IMR-90 (cell line): Measurements from ENCODE around the gene TSHB. TPM values are rescaled to one million over a fixed set of nuclear protein-coding genes. Genes with fewer than 3 reads are reported as not detected.

Experiments
- ATAC-seq: fragments of 200-7000 bp; cut with Tn5 transposase; 2 replicates; pipeline ENCODE4 v1.9.1; 2020; ENCODE audit warnings: low read depth, mild to moderate bottlenecking, moderate library complexity
- BruUV-seq: library from RNA; stranded (reverse); fragments of 400-500 nt; replicated peaks from 2 replicates; lab custom pipeline; 2021; lab: Mats Ljungman, UMichigan
- CTCF ChIA-PET: fragments of 300-600 bp; formaldehyde crosslinking; extraction: SDS; loops from one replicate; lab custom pipeline; 2021; ENCODE audit warnings: antibody characterized with exemption; lab: Yijun Ruan, JAX
- POLR2A ChIA-PET: fragments of 300-600 bp; sonication (Branson Sonifier 250); formaldehyde crosslinking; loops from one replicate; lab custom pipeline; 2022; ENCODE audit warnings: antibody characterized with exemption; ENCODE audit not compliant: unreplicated experiment; lab: Charles Lee
- DNase-seq: peaks from one replicate; pipeline ENCODE4 v3.0.0; 2013
- H2AFZ ChIP-seq: replicated peaks from 2 replicates; pipeline ENCODE3; 2013; ENCODE audit warnings: low read length, mild to moderate bottlenecking; ENCODE audit not compliant: poor library complexity
- H2AK5ac ChIP-seq: 2 replicates; pipeline ENCODE4 v1.6.1; 2013; ENCODE audit warnings: low read depth, low read length, inconsistent platforms
- H2AK9ac ChIP-seq: replicated peaks from 2 replicates; pipeline ENCODE3; 2013; ENCODE audit warnings: mild to moderate bottlenecking, low read depth, low read length, moderate library complexity; ENCODE audit not compliant: poor library complexity
- H2BK120ac ChIP-seq: 2 replicates; pipeline ENCODE4 v1.6.1; 2013; ENCODE audit warnings: low read depth, low read length, inconsistent platforms
- H2BK15ac ChIP-seq: 3 replicates; pipeline ENCODE4 v1.6.1; 2013; ENCODE audit warnings: low read depth, low read length, inconsistent platforms
- H2BK20ac ChIP-seq: 2 replicates; pipeline ENCODE4 v1.6.1; 2013; ENCODE audit warnings: low read depth, mild to moderate bottlenecking, inconsistent platforms, low read length, moderate library complexity
- H2BK5ac ChIP-seq: 2 replicates; pipeline ENCODE4 v1.6.1; 2013; ENCODE audit warnings: mild to moderate bottlenecking, low read depth, low read length, inconsistent platforms; ENCODE audit not compliant: poor library complexity, severe bottlenecking
- H3K14ac ChIP-seq: replicated peaks from 2 replicates; pipeline ENCODE4 v1.6.1; 2013; ENCODE audit warnings: low read depth, low read length, inconsistent platforms
- H3K18ac ChIP-seq: 2 replicates; pipeline ENCODE4 v1.6.1; 2013; ENCODE audit warnings: low read depth, low read length, control low read depth
- H3K23ac ChIP-seq: 2 replicates; pipeline ENCODE4 v1.6.1; 2013; ENCODE audit warnings: low read depth, low read length, inconsistent platforms
- H3K27ac ChIP-seq: 2 replicates; pipeline ENCODE4 v1.5.1; 2013; ENCODE audit warnings: mild to moderate bottlenecking, control low read depth, low read length; ENCODE audit not compliant: insufficient read depth
- H3K27me3 ChIP-seq: 2 replicates; pipeline ENCODE4 v1.6.1; 2013; ENCODE audit warnings: low read length; ENCODE audit not compliant: control insufficient read depth, insufficient read depth
- H3K36me3 ChIP-seq: 2 replicates; pipeline ENCODE4 v1.6.1; 2013; ENCODE audit warnings: low read length, mixed read lengths; ENCODE audit not compliant: control insufficient read depth, insufficient read depth
- H3K4ac ChIP-seq: 2 replicates; pipeline ENCODE4 v1.6.1; 2013; ENCODE audit warnings: low read depth, low read length, inconsistent platforms
- H3K4me1 ChIP-seq: 2 replicates; pipeline ENCODE4 v1.6.1; 2013; ENCODE audit warnings: low read length, mixed read lengths; ENCODE audit not compliant: control insufficient read depth, insufficient read depth
- H3K4me2 ChIP-seq: 2 replicates; pipeline ENCODE4 v1.6.1; 2013; ENCODE audit warnings: low read depth, mild to moderate bottlenecking, control low read depth, low read length, moderate library complexity
- H3K4me3 ChIP-seq: 2 replicates; pipeline ENCODE4 v1.5.1; 2013; ENCODE audit warnings: low read depth, mild to moderate bottlenecking, control low read depth, low read length, moderate library complexity; ENCODE audit not compliant: insufficient read depth
- H3K56ac ChIP-seq: 2 replicates; pipeline ENCODE4 v1.6.1; 2013; ENCODE audit warnings: low read length, inconsistent platforms; ENCODE audit not compliant: insufficient read depth; ENCODE audit errors: extremely low read depth
- H3K79me1 ChIP-seq, 2 experiments: 2 replicates each; pipeline ENCODE4 v1.6.1; 2013; ENCODE audit warnings: low read length in 2 of 2, inconsistent platforms in 1 of 2, low read depth in 1 of 2
- H3K9ac ChIP-seq: 2 replicates; pipeline ENCODE4 v1.6.1; 2013; ENCODE audit warnings: low read depth, low read length, control low read depth
- H3K9me1 ChIP-seq: 2 replicates; pipeline ENCODE4 v1.6.1; 2013; ENCODE audit warnings: low read length, inconsistent platforms; ENCODE audit not compliant: insufficient read depth
- H3K9me3 ChIP-seq: 2 replicates; pipeline ENCODE4 v1.6.1; 2013; ENCODE audit warnings: low read length; ENCODE audit not compliant: control insufficient read depth, insufficient read depth
- H4K20me1 ChIP-seq: 2 replicates; pipeline ENCODE4 v1.6.1; 2013; ENCODE audit warnings: low read length, inconsistent platforms; ENCODE audit not compliant: insufficient read depth
- H4K5ac ChIP-seq: 2 replicates; pipeline ENCODE4 v1.6.1; 2013; ENCODE audit warnings: mild to moderate bottlenecking, low read depth, low read length, control low read depth
- H4K8ac ChIP-seq, 2 experiments: 2 replicates each; pipeline ENCODE4 v1.6.1; 2013; ENCODE audit warnings: low read depth in 2 of 2, low read length in 2 of 2, control low read depth in 1 of 2, inconsistent platforms in 1 of 2
- H4K91ac ChIP-seq: 2 replicates; pipeline ENCODE4 v1.6.1; 2013; ENCODE audit warnings: low read depth, low read length, inconsistent platforms; ENCODE audit not compliant: insufficient read depth
- BHLHE40 ChIP-seq: fragments of 150-350 bp; IDR thresholded peaks from 2 replicates; pipeline ENCODE4 v1.6.1; 2016; ENCODE audit warnings: mild to moderate bottlenecking, low read depth, low read length
- CEBPB ChIP-seq: IDR thresholded peaks from 2 replicates; pipeline ENCODE4 v1.6.1; 2012; ENCODE audit warnings: low read depth, low read length, improper control_type of control experiment
- CHD1 ChIP-seq: IDR thresholded peaks from 2 replicates; pipeline ENCODE4 v1.6.1; 2012; ENCODE audit warnings: low read depth, low read length, improper control_type of control experiment
- CTCF ChIP-seq: conservative IDR thresholded peaks from 2 replicates; pipeline ENCODE4 v1.5.1; 2012; ENCODE audit warnings: mild to moderate bottlenecking, low read depth, low read length, improper control_type of control experiment
- ELK1 ChIP-seq: fragments of 150-350 bp; IDR thresholded peaks from 2 replicates; pipeline ENCODE4 v1.6.1; 2016; ENCODE audit warnings: low read depth, mild to moderate bottlenecking, low read length, moderate library complexity, borderline replicate concordance
- FOS ChIP-seq: fragments of 150-350 bp; IDR thresholded peaks from 2 replicates; pipeline ENCODE4 v1.6.1; 2016; ENCODE audit warnings: low read depth, low read length
- MAFK ChIP-seq: IDR thresholded peaks from 2 replicates; pipeline ENCODE4 v1.6.1; 2012; ENCODE audit warnings: low read depth, low read length, improper control_type of control experiment
- MAZ ChIP-seq: IDR thresholded peaks from 2 replicates; pipeline ENCODE4 v1.6.1; 2012; ENCODE audit warnings: low read depth, mild to moderate bottlenecking, low read length, improper control_type of control experiment, moderate library complexity, borderline replicate concordance
- MXI1 ChIP-seq: IDR thresholded peaks from 2 replicates; pipeline ENCODE4 v1.6.1; 2012; ENCODE audit warnings: low read depth, mild to moderate bottlenecking, low read length, moderate library complexity, borderline replicate concordance
- NFE2L2 ChIP-seq: fragments of 150-350 bp; IDR thresholded peaks from 2 replicates; pipeline ENCODE4 v1.6.1; 2016; ENCODE audit warnings: low read depth, mild to moderate bottlenecking, low read length
- POLR2A ChIP-seq: IDR thresholded peaks from 2 replicates; pipeline ENCODE4 v1.6.1; 2012; ENCODE audit warnings: mild to moderate bottlenecking, low read depth, low read length
- RAD21 ChIP-seq: IDR thresholded peaks from 2 replicates; pipeline ENCODE4 v1.6.1; 2012; ENCODE audit warnings: low read length, improper control_type of control experiment
- RCOR1 ChIP-seq: IDR thresholded peaks from 2 replicates; pipeline ENCODE4 v1.6.1; 2012; ENCODE audit warnings: mild to moderate bottlenecking, low read length, improper control_type of control experiment; ENCODE audit not compliant: insufficient replicate concordance
- RFX5 ChIP-seq: IDR thresholded peaks from 2 replicates; pipeline ENCODE4 v1.8.0; 2012; ENCODE audit warnings: low read depth, mild to moderate bottlenecking, low read length, moderate library complexity
- SMC3 ChIP-seq: fragments of 150-350 bp; IDR thresholded peaks from 2 replicates; pipeline ENCODE4 v1.6.1; 2016; ENCODE audit warnings: low read depth, mild to moderate bottlenecking, antibody characterized with exemption, low read length, moderate library complexity
- USF2 ChIP-seq: fragments of 150-350 bp; IDR thresholded peaks from 2 replicates; pipeline ENCODE4 v1.6.1; 2017; ENCODE audit warnings: mild to moderate bottlenecking, antibody characterized with exemption, low read length, low read depth
- WGBS, 2 experiments: methylation state at CpG; one replicate each; pipeline versions ENCODE4 v1.1.5 to v1.1.7; 2013; ENCODE audit warnings: missing lambda C conversion rate in 2 of 2; ENCODE audit not compliant: insufficient read length in 1 of 2; ENCODE audit errors: extremely low coverage in 2 of 2; 5-methylcytosine and 5-hydroxymethylcytosine counted together
- dilution Hi-C: fragments of 300-500 bp; cut with HindIII; formaldehyde crosslinking; loops from one replicate; pipeline ENCODE4 v1.14.3; 2018; ENCODE audit warnings: low sequenced_read_pairs; ENCODE audit not compliant: unreplicated experiment
- in situ Hi-C: fragments of 300-500 bp; cut with MboI; formaldehyde crosslinking; loops from 3 replicates; pipeline ENCODE4 v1.14.3; 2019; ENCODE audit warnings: low sequenced_read_pairs, inconsistent platforms, mixed read lengths
- intact Hi-C: fragments of 100-400 bp; cut with micrococcal nuclease; formaldehyde crosslinking; loops from 2 replicates; pipeline ENCODE4 v1.10.0; 2022
- polyA plus RNA-seq, 3 experiments: library from polyadenylated mRNA; depleted of rRNA; stranded (reverse); fragments of >200 nt; gene quantifications; 2 replicates each; pipeline ENCODE4 v1.2.3, GENCODE V29; 2012; ENCODE audit warnings: low replicate concordance in 1 of 3
- total RNA-seq: library from RNA; depleted of rRNA; stranded (reverse); fragments of >200 nt; gene quantifications from 2 replicates; pipeline ENCODE4 v1.2.3, GENCODE V29; 2012

The TSHB gene
- total and polyA plus RNA-seq, 2 of the 4 experiments (the other 2 are of a cell fraction) = not detected

- TF ChIP-seq RAD21 (no peak), CTCF (no peak), RFX5 (no peak), CHD1 (no peak), SMC3 (no peak), BHLHE40 (no peak), RCOR1 (no peak), USF2 (no peak), MAFK (no peak), MXI1 (no peak), NFE2L2 (no peak), ELK1 (no peak), CEBPB (no peak), FOS (no peak), MAZ (no peak), POLR2A (no peak)
- Histone ChIP-seq H3K27ac (no peak overlapping the region), H4K20me1 (no peaks in the 10 kb centered on the region), H3K14ac (no peak overlapping the region), H4K91ac (no peak overlapping the region), H2BK20ac (no peak overlapping the region), H3K18ac (no peak overlapping the region), H3K79me1 (no peaks in the 10 kb centered on the region), H3K23ac (no peak overlapping the region), H3K9me1 (no peaks in the 10 kb centered on the region), H4K8ac (no peak overlapping the region), H2BK120ac (no peak overlapping the region), H3K27me3 (no peaks in the 10 kb centered on the region), H3K4ac (no peak overlapping the region), H3K4me1 (no peaks in the 10 kb centered on the region; the same call in 1 of the 2 replicates), H3K56ac (no peak overlapping the region), H3K4me2 (no peak overlapping the region), H3K9me3 (no peaks in the 10 kb centered on the region), H4K5ac (no peak overlapping the region), H3K4me3 (no peak overlapping the region), H2AFZ (no peak overlapping the region), H3K36me3 (no peaks in the 10 kb centered on the region), H3K9ac (no peak overlapping the region), H2AK9ac (no peak overlapping the region), H2BK15ac (no peak overlapping the region), H2AK5ac (no peak overlapping the region), H2BK5ac (no peak overlapping the region)
- DNase-seq (no peak), ATAC-seq (no peak)
- ChIA-PET POLR2A (no interaction called here), CTCF (interaction anchor here (1.6 kb wide), 1 partner anchor 10 kb away, joined by 6 read pairs; no protein-coding TSS in a partner anchor)
- intact Hi-C loops (no loop called here), in situ Hi-C loops (no loop called here), dilution Hi-C loops (no loop called here)
- 92% methylated on average over 2 of the region's 7 CpGs; no CpG with 5 or more reads in 1 of the 2 experiments for WGBS, 2 experiments
- BruUV-seq = no TSS peak
These were observed 32.9 kb downstream of the TSHB start for GRCh38 chr1:115062542-115063004.
